Gastrocnemius medialis (tissue), 4 donors: ENCODE results near the gene THAP12. TPM values are rescaled to one million over a fixed set of nuclear protein-coding genes. Genes with fewer than 3 reads are reported as not detected.
A peak's percentile ranks its signal among the peaks of the same experiment; 100 is the strongest.
"Not testable (repeated sequence)": the region's sequence is repeated elsewhere in the genome, so short reads cannot be mapped to it uniquely, and the experiment has no call there.

Source experiments
- ATAC-seq, 2 donors: fragments of 150-250 bp; one replicate each; pipeline ENCODE4 v1.9.1; 2016
- DNase-seq, 2 donors: peaks; one replicate each; pipeline ENCODE4 v3.0.0-alpha.2; 2019
- H3K27ac ChIP-seq, 4 donors: fragments of 200-600 bp; sonication (generic); 1 replicate in 1 of 4; 2 replicates in 3 of 4; pipeline ENCODE4 v1.5.1; 2016 to 2018; ENCODE audit warnings: mild to moderate bottlenecking in 2 of 4, moderate library complexity in 1 of 4
- H3K27me3 ChIP-seq, 3 donors: fragments of 200-600 bp; sonication (generic) in 2 of 3; 1 replicate in 1 of 3; 2 replicates in 2 of 3; pipeline versions ENCODE4 v1.5.1 to v1.6.0; 2016 to 2019; ENCODE audit warnings: mild to moderate bottlenecking in 1 of 3, moderate library complexity in 1 of 3
- H3K36me3 ChIP-seq, 2 donors: fragments of 200-600 bp; sonication (generic) in 1 of 2; one replicate each; pipeline ENCODE4 v1.5.1; 2017 to 2018
- H3K4me1 ChIP-seq, 2 donors: fragments of 200-600 bp; sonication (generic) in 1 of 2; one replicate each; pipeline ENCODE4 v1.5.1; 2016 to 2017; ENCODE audit warnings: mild to moderate bottlenecking in 2 of 2
- H3K4me3 ChIP-seq, 4 donors: fragments of 200-600 bp; sonication (generic) in 3 of 4; 1 replicate in 1 of 4; 2 replicates in 3 of 4; pipeline ENCODE4 v1.5.1; 2016 to 2019; ENCODE audit warnings: mild to moderate bottlenecking in 2 of 4
- H3K9me3 ChIP-seq, 3 donors: fragments of 200-600 bp; sonication (generic) in 2 of 3; 1 replicate in 1 of 3; 2 replicates in 2 of 3; pipeline ENCODE4 v1.5.1; 2016 to 2019
- CTCF ChIP-seq, 5 experiments: fragments of 450-650 bp in 3 of 5; fragments of 200-600 bp in 2 of 5; sonication (generic) in 2 of 5; IDR thresholded peaks in 4 of 5; conservative IDR thresholded peaks in 1 of 5; 1 replicate in 4 of 5; 2 replicates in 1 of 5; pipeline ENCODE4 v1.5.1; 2016 to 2019; ENCODE audit warnings: antibody characterized with exemption in 5 of 5, mild to moderate bottlenecking in 3 of 5, moderate library complexity in 3 of 5
- POLR2A ChIP-seq, 2 donors: fragments of 450-650 bp; IDR thresholded peaks; one replicate each; pipeline ENCODE4 v1.6.1; 2017; ENCODE audit warnings: antibody characterized with exemption in 2 of 2, mild to moderate bottlenecking in 2 of 2, moderate library complexity in 2 of 2
- in situ Hi-C, 4 donors: fragments of 200-750 bp; cut with MboI; loops; one replicate each; pipeline versions ENCODE4 v1.15.0 to v1.8.0; 2017; ENCODE audit warnings: low sequenced_read_pairs in 4 of 4
- intact Hi-C: fragments of 100-400 bp; cut with DNase I; formaldehyde crosslinking; loops from one replicate; pipeline ENCODE4 v1.15.1; 2023; ENCODE audit warnings: low total_unique reads
- total RNA-seq, 4 donors: library from RNA; depleted of rRNA; stranded (reverse); fragments of >200 nt; gene quantifications; one replicate each; pipeline versions ENCODE4 v1.1.0 to v1.2.3, GENCODE V29; 2016

The THAP12 gene
- total RNA-seq, 4 donors from 2014 or later, result 24.5 to 35.3 (median 30.2) TPM

- in situ Hi-C loops, result no loop called here
- DNase-seq (no peak), ATAC-seq (no peak)
- Histone ChIP-seq H3K27me3 (peaks cover 5 to 9% (median 8%) of the 10 kb centered on the region in 3 donors), H3K4me3 (peak overlapping the region in 2 of 4 donors; percentile 4 to 28), H3K27ac (no peak overlapping the region), H3K4me1 (no peaks in the 10 kb centered on the region), H3K9me3 (no peaks in the 10 kb centered on the region), H3K36me3 (no peaks in the 10 kb centered on the region)
- TF ChIP-seq POLR2A (IDR thresholded peaks at IDR 0.05) (no peak), CTCF (IDR thresholded peaks at IDR 0.05 in 4 of 5, conservative IDR thresholded peaks at IDR 0.05 in 1 of 5) (no peak)
- intact Hi-C loops, result no loop called here
Measured at GRCh38 chr11:76321820-76322524, 59.0 kb downstream of the THAP12 start.

- H3K27me3 ChIP-seq, result peaks cover 5 to 9% (median 8%) of the 10 kb centered on the region in 3 donors
- in situ Hi-C loops, result no loop called here
- TF ChIP-seq POLR2A (IDR thresholded peaks at IDR 0.05) (no peak), CTCF (IDR thresholded peaks at IDR 0.05 in 4 of 5, conservative IDR thresholded peaks at IDR 0.05 in 1 of 5) (no peak)
- H3K9me3 ChIP-seq, result no peaks in the 10 kb centered on the region
- H3K4me1 ChIP-seq, result no peaks in the 10 kb centered on the region
- H3K4me3 ChIP-seq, result no peak overlapping the region
- H3K27ac ChIP-seq, result no peak overlapping the region
- intact Hi-C loops, result no loop called here
- no peaks in the 10 kb centered on the region for H3K36me3 ChIP-seq
- DNase-seq, result no peak
- ATAC-seq, result no peak
Measured at GRCh38 chr11:76321340-76321739, 59.6 kb downstream of the THAP12 start.

- ATAC-seq (no peak), DNase-seq (no peak)
- H3K4me1 ChIP-seq, result no peaks in the 10 kb centered on the region
- peaks cover 5 to 9% (median 8%) of the 10 kb centered on the region in 3 donors for H3K27me3 ChIP-seq
- TF ChIP-seq CTCF (IDR thresholded peaks at IDR 0.05 in 4 of 5, conservative IDR thresholded peaks at IDR 0.05 in 1 of 5) (no peak), POLR2A (IDR thresholded peaks at IDR 0.05) (no peak)
- in situ Hi-C loops (no loop called here), intact Hi-C loops (no loop called here)
- H3K9me3 ChIP-seq, result no peaks in the 10 kb centered on the region
- no peak overlapping the region for H3K4me3 ChIP-seq
- no peaks in the 10 kb centered on the region for H3K36me3 ChIP-seq
- H3K27ac ChIP-seq, result no peak overlapping the region
Measured at GRCh38 chr11:76320929-76321328, 60.0 kb downstream of the THAP12 start.

DNA sequence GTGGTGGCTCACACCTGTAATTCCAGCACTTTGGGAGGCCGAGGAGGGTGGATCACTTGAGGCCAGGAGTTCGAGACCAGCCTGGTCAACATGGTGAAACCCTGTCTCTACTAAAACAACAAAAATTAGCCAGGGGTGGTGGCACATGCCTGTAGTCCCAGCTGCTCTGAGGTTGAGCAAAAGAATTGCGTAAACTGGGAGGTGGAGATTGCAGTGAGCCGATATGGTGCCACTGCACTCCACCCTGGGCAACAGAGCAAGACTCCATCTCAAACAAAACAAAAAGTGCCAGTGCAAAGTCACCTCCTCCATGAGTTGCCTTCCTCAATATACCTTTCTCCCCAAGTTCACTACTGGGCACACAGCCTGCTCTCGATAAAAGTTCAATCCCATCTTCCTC is 61.1 kb downstream of the THAP12 start:
- not testable (repeated sequence) for DNase-seq, H3K4me1 ChIP-seq, H3K4me3 ChIP-seq, H3K9me3 ChIP-seq, H3K27me3 ChIP-seq, ATAC-seq, H3K27ac ChIP-seq, H3K36me3 ChIP-seq
- intact Hi-C loops, result loop anchor here (1.0 to 5.0 kb wide), 2 partner anchors 422 to 516 kb away; no protein-coding TSS in a partner anchor
- in situ Hi-C loops, result loop anchor here (5.0 to 10.0 kb wide), 5 partner anchors 105 to 425 kb away; partner anchors contain the start of gene WNT11 (in 2 of the 4)

- intact Hi-C loops, result loop anchor here (1.0 to 5.0 kb wide), 4 partner anchors 111 to 516 kb away; no protein-coding TSS in a partner anchor
- ATAC-seq (peak; percentile 90 to 93), DNase-seq (peak; percentile 63 to 69)
- Histone ChIP-seq H3K4me3 (no peak overlapping the region), H3K9me3 (no peaks in the 10 kb centered on the region), H3K27me3 (peaks cover 5 to 9% (median 8%) of the 10 kb centered on the region in 3 donors), H3K27ac (no peak overlapping the region), H3K4me1 (no peaks in the 10 kb centered on the region), H3K36me3 (no peaks in the 10 kb centered on the region)
- in situ Hi-C loops, result loop anchor here (5.0 to 10.0 kb wide), 5 partner anchors 104 to 424 kb away; partner anchors contain the start of gene WNT11 (in 2 of the 4)
- no peak for TF ChIP-seq POLR2A (IDR thresholded peaks at IDR 0.05)
- peak; percentile 89 to 95 (median 94) for TF ChIP-seq CTCF (IDR thresholded peaks at IDR 0.05 in 4 of 5, conservative IDR thresholded peaks at IDR 0.05 in 1 of 5)
Measured at GRCh38 chr11:76318744-76319384, 62.1 kb downstream of the THAP12 start.
